ENCODE measurements around the gene PDIA2.
"Not testable (repeated sequence)": the region's sequence is repeated elsewhere in the genome, so short reads cannot be mapped to it uniquely, and the experiment has no call there.

The PDIA2 gene

GRCh38 chr16:333406-334094 is 50.6 kb downstream of the PDIA2 start:
- DNase-seq, result no peak

DNA sequence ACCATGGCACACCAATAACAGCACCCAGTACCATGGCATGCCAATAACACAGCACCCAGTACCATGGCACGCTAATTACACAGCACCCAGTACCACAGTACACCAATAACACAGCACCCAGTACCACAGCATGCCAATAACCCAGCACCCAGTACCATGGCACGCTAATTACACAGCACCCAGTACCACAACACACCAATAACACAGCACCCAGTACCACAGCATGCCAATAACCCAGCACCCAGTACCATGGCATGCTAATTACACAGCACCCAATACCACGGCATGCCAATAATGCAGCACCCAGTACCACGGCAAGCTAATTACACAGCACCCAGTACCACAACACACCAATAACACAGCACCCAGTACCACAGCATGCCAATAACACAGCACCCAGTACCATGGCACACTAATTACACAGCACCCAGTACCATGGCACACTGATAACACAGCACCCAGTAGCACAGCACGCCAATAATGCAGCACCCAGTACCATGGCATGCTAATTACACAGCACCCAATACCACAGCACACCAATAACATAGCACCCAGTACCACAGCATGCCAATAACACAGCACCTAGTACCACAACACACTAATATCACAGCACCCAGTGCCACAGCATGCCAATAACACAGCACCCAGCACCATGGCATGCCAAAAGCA is 51.3 kb downstream of the PDIA2 start:
- not testable (repeated sequence) for DNase-seq

- DNase-seq, result not testable (repeated sequence)
Measured at GRCh38 chr16:334861-335632, 52.1 kb downstream of the PDIA2 start.

DNA sequence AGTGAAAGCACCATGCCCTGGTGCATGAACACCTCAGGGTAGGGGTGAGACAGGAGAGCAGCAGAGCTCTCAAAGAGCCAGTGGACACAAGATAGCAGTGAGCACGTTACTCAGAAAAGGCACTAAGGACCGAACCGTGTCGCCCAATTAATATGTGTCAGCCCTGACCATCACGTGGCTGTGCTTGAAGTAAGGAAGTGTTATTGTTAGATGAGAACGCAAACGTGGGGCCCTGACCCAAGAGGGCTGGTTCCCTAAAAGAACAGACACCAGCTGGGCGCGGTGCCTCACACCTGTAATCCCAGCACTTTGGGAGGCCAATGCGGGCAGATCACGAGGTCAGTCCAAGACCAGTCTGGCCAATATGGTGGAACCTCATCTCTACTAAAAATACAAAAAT is 53.3 kb downstream of the PDIA2 start:
- DNase-seq, result peak; percentile 57 to 71 (median 70)

Measured in suppressor macrophage (primary cell).